GM12891 (cell line): Measurements from ENCODE around the gene FARP1.

Source experiments
- DNase-seq: peaks from one replicate; pipeline ENCODE4 v3.0.0; 2011; ENCODE audit warnings: low spot score; ENCODE audit not compliant: insufficient read length
- FAIRE-seq: peaks from 2 replicates; lab custom pipeline; 2011; peaks lifted over from hg19 to GRCh38; lab: Jason Lieb, UNC
- PAX5 ChIP-seq: IDR thresholded peaks from 2 replicates; pipeline ENCODE4 v1.6.1; 2011; ENCODE audit warnings: low read length, moderate library complexity, mild to moderate bottlenecking; ENCODE audit not compliant: insufficient read depth, severe bottlenecking
- POLR2A ChIP-seq: IDR thresholded peaks from 2 replicates; pipeline ENCODE4 v1.6.1; 2011; ENCODE audit warnings: low read depth, low read length, control low read depth
- POLR2AphosphoS5 ChIP-seq: IDR thresholded peaks from 2 replicates; pipeline ENCODE4 v1.6.1; 2011; ENCODE audit warnings: low read depth, low read length, control low read depth
- POU2F2 ChIP-seq: IDR thresholded peaks from 2 replicates; pipeline ENCODE4 v1.6.1; 2011; ENCODE audit warnings: low read depth, mild to moderate bottlenecking, control low read depth, low read length, moderate library complexity
- SPI1 ChIP-seq: IDR thresholded peaks from 2 replicates; pipeline ENCODE4 v1.6.1; 2011; ENCODE audit warnings: low read depth, low read length, control low read depth
- TAF1 ChIP-seq: IDR thresholded peaks from 2 replicates; pipeline ENCODE4 v1.6.1; 2011; ENCODE audit warnings: low read depth, low read length, control low read depth

The FARP1 gene

DNA sequence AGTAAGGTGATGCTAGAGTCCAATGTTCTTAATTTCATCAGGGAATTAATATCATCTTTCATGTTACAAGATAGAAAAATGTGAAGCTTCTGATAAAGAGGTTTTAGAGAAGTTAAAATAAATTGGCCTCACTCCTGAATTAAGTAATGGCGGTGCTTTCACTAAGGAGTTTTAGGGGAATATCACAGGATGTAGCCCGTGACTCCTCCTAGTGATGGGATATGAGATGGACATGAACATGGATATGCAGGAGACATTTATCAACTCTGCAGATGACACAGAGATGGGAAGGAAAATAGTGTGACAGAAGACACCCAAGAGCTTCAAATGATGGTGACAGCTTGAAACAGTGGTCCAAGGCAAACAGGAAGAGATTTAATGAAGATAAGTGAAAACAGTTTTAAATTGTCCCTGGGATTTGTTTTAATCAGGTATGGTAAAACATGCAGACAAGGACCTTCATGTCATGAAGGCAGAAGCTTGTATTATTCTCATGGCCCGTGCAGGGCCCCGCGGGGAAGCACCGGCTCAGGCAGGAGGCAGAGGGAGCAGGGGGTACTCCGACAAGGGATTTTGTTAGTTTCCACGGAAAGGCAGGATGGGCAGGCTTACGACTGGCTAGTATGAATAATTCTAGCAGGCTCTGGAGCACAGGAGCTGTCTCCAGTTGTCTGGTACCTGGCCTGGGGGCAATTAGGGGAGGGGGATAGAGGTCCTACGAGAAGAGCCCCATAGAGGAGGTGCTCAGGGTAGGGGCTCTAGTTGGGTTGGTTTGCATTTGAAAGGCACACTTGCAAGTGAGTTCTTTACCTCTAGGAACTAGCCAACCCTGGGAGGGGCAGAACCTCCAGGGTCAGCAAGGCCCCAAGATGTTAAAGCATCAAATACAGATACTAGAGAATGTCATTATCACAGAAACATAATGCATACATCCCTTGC lies 38.7 kb upstream of the FARP1 start:
- FAIRE-seq: no peak
- DNase-seq: no peak
- TF ChIP-seq PAX5: no peak
- no peak for TF ChIP-seq TAF1
- no peak for TF ChIP-seq SPI1
- no peak for TF ChIP-seq POLR2AphosphoS5
- no peak for TF ChIP-seq POU2F2
- no peak for TF ChIP-seq POLR2A

- no peak for FAIRE-seq
- no peak for DNase-seq
- TF ChIP-seq PAX5: no peak
- no peak for TF ChIP-seq POLR2AphosphoS5
- no peak for TF ChIP-seq TAF1
- TF ChIP-seq POLR2A: no peak
- no peak for TF ChIP-seq POU2F2
- no peak for TF ChIP-seq SPI1
Observed at GRCh38 chr13:98105929-98106336, 37.0 kb upstream of the FARP1 start.

DNA sequence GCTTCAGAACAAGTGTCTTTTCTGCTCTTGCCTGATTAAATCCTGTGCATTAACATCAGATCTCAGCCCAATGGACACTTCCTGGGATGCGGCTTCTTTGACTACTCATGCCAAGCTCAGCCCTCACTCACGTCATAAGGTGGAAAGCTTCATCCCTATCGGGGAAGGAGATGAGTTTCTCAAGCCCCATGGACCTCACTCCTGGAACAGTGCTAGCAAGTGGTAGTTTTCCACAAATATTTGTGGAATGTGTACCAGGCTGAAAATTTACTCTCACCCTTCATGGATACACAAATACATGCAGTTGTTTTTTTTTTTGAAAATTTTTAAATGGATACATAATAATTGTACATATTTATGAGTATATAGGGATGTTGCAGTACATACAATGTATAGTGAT lies 34.6 kb upstream of the FARP1 start:
- DNase-seq: no peak
- FAIRE-seq: no peak
- TF ChIP-seq TAF1 (no peak), POLR2A (no peak), SPI1 (no peak), POLR2AphosphoS5 (no peak), POU2F2 (no peak), PAX5 (no peak)

DNA sequence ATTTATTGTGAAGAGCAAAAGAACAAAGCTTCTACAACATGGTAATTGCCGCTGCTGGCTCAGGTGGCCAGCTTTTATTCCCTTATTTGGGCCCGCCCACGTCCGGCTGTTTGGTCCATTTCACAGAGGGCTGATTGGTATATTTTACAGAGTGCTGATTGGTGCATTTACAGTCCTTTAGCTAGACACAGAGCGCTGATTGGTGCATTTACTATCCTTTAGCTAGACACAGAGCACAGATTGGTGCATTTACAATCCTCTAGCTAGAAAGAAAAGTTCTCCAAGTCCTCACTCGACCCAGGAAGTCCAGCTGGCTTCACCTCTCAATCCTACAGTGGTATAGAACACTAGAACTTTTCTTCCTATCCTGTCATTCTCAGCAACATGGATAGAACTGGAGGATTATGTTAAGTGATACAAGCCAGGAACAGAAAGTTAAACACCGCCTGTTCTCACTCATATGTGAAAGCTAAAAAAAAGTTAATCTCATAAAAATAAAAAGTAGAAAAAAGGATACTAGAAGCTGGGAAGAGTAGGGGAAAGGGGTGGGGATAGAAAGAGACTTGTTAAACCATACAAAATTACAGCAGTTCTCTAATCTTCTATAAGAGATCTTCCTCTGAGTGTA lies 33.6 kb upstream of the FARP1 start:
- TF ChIP-seq POLR2AphosphoS5 (no peak), POLR2A (no peak), TAF1 (no peak), PAX5 (no peak), SPI1 (no peak), POU2F2 (no peak)
- DNase-seq: no peak
- no peak for FAIRE-seq

- TF ChIP-seq PAX5 (no peak), SPI1 (no peak), TAF1 (no peak), POU2F2 (no peak), POLR2AphosphoS5 (no peak), POLR2A (no peak)
- FAIRE-seq (no peak), DNase-seq (no peak)
Observed at GRCh38 chr13:98110749-98111148, 32.1 kb upstream of the FARP1 start.

GRCh38 chr13:98111168-98112098 lies 31.5 kb upstream of the FARP1 start:
- FAIRE-seq: no peak
- no peak for TF ChIP-seq SPI1
- TF ChIP-seq POLR2AphosphoS5: no peak
- TF ChIP-seq TAF1: no peak
- TF ChIP-seq PAX5: no peak
- TF ChIP-seq POU2F2: no peak
- no peak for TF ChIP-seq POLR2A
- DNase-seq: no peak

- TF ChIP-seq POLR2A (no peak), TAF1 (no peak), PAX5 (no peak), POLR2AphosphoS5 (no peak), POU2F2 (no peak), SPI1 (no peak)
- FAIRE-seq: no peak
- no peak for DNase-seq
Observed at GRCh38 chr13:98112456-98112855, 30.4 kb upstream of the FARP1 start.

DNA sequence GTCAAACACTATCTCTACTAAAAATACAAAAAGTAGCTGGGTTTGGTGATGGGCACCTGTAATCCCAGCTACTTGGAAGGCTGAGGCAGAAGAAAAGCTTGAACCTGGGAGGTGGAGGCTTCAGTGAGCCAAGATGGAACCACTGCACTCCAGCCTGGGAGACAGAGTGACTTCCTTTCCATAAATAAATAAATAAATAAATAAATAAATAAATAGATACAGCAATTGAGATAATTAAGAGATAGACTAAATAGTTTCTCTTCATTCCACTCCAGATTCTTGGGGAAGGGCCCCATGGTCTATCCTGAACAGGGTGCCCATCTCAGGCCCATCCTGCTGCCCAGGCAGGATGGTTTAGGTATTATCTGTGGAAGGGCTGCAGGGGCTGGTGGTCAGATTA lies 24.0 kb upstream of the FARP1 start:
- FAIRE-seq: no peak
- no peak for DNase-seq
- TF ChIP-seq POLR2AphosphoS5 (no peak), POU2F2 (no peak), SPI1 (no peak), PAX5 (no peak), TAF1 (no peak), POLR2A (no peak)
